DMS114 treated with DMSO at 0.1 percent for 48 hours (cell line): ENCODE results near the gene HECW1.

Experiments used
- DNase-seq: peaks from one replicate; lab custom pipeline; 2025; ENCODE audit not compliant: unreplicated experiment; lab: John Stamatoyannopoulos, UW

The HECW1 gene

DNA sequence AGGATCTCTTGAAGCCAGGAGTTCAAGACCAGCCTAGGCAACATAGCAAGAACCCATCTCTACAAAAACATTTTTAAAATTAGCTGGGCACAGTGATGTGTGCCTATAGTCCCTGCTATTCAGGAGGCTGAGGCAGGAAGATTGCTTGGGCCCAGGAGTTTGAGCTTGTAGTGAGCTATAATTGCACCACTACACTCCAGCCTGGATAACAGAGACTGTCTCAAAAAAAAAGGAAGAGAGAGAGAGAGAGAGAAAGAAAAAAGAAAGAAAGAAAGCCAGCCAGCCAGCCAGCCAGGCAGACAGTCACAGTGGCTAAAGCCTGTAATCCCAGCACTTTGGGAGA is 375.3 kb downstream of the HECW1 start:
- DNase-seq = no peak

DNA sequence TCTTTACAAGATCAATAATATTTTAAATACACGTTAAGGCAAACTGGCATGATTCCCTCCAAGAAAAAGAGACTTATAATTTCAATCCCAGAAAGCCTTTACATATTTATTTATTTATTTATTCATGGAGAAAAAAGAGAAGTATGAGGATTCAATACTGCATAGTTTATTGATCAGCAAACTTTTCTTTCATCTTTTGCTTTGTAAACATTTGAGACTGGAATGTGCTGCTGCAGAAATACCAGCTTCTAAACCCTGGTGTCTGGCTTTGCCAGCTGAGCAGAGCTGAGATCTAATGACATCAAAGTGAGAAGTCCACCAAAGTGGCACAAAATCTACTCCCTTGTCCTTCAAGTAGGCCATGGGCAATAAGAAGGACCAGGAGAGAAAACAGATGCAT is 376.8 kb downstream of the HECW1 start:
- DNase-seq = no peak

DNA sequence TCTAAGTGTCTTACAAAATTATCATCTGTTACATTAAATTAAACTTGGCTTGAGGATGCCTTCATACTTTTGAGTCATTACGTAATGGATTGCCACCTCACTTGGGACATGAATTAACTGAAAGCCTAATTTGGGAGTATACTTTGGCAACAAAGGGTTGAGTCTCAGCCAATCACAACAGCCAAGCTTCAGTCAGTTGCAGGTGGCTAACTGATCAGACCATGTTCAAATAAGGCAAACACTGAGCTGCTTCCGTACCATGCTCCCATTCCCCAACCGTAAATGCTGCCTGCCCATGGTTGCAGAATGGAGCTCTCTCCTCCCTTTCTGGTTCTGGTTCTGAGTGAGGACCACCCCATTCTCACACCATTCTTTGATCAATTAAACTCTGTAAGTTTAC is 377.6 kb downstream of the HECW1 start:
- no peak for DNase-seq

DNA sequence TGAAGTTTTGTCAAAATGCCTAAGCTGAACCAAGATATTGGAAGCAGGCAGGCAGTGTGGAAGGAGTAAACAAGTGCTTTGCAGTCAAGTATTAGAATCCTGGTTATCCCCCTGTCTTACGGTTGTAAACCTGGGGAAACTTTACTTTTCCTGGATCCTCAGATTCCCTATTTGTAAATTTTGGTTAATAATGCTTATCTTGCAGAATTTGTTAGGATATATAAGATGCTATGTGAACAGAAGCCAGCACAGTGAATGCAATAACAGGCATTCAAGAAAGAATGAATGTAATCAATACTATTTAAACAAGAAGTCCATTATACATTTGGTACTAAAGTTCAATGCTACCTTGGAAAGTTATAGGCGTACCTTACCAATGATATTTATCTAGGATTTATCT is 378.7 kb downstream of the HECW1 start:
- no peak for DNase-seq

DNA sequence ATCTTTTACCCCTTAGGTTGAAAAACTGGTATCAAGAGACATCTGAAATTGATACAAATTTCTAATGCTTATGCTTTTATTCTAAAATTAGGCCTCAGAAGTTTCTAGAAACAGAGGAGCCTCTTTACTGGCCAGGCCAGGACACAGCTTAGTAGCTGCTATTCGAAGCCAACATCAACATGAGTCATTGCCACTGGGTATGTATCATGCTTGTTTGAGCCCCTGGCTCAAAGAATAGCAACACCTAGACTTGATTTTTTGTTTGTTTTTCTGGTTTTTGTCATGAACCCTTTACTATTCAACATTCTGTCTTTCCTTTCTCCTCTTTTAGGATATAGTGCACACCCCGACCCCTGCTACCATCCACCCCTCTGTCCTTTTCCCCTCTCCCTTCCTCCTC is 379.5 kb downstream of the HECW1 start:
- no peak for DNase-seq

DNA sequence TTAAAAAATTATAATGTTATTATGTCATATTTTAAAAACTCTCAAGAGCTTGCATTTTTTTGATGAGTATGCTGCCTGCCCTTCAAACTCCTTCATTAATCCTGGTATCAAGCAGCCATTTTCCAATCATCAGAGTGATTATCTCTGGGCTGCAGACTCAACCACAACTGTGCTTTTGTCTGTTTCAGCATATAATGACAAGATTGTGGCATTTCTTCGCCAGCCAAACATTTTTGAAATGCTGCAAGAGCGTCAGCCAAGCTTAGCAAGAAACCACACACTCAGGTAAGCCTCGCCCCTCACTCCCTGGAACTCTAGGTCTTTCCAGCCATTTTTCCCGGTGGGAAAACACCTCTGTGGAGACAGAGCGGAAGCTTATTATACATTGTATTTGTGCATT is 380.4 kb downstream of the HECW1 start:
- no peak for DNase-seq

DNA sequence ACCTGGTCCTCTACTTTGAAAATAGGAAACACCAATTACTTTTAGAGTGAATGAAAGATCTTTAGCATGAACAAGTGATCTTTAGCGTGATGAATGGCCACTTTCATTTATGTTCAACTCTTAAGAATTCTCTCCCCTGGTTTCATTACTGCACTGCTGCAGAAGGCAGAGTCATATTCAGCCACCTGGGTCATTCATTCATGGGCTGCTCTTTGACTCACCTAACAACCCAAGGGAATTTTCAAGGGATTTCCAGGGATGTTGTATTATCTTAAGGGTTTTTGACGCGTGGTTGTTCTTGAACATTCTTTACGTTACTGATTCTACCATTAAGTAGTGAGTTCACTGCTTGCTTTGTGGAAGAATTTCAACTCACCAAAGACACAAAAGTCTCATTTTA is 383.1 kb downstream of the HECW1 start:
- no peak for DNase-seq

DNA sequence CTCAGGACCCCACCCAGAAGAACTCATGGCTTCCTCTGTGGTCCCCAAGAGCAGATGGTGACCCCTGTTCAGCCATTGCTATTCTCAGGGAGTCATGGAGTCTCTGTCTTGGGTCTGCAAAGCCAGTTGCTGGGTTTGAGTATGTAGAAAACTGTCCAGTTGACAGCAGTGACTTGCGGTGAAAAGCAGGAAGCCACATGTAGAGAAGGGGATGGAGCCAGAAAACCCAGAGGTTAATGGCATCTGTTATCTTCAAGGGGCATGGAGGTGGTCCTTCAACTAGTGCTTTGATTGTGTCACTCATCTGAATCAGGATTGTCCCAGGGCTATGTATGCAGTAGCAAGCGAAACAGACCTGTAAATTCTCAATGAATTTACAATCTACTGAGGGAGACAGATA is 384.1 kb downstream of the HECW1 start:
- DNase-seq = no peak

DNA sequence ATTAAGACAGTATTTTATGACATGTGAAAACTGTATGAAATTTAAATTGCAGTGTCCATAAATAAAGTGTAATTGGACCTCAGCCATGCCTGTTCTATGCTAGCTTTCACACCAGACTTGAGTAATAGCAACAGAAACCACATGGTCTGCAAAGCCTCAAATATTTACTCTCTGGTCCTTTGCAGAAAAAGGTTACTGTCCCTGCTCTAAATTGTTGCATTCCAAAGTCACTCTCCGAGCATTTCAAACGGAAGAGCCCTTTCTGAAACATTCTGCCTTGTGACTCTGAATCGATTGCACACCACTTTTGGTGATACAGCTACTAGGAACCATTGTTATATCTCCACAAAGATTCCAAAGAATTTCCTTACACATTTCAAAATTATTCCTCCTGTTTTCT is 389.4 kb downstream of the HECW1 start:
- DNase-seq = no peak

DNA sequence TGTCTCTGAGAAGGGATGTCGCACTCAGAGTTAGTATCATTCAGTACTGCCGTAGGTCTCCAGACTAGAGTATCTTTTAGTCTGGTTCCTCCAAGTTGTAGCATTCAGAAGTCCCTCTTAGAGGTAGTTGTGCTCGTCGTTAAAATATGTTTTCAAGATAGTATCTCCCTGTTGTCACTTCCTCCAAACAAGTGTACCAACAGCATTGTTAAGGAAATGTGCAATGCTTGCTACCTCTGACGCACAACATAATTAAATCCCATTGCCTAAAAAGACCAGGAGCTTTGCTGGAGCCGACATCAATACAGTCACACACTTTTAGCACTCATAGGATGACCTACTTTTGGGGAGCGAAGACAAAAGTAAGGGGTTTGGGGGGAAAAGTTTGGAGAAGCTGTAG is 390.5 kb downstream of the HECW1 start:
- no peak for DNase-seq

DNA sequence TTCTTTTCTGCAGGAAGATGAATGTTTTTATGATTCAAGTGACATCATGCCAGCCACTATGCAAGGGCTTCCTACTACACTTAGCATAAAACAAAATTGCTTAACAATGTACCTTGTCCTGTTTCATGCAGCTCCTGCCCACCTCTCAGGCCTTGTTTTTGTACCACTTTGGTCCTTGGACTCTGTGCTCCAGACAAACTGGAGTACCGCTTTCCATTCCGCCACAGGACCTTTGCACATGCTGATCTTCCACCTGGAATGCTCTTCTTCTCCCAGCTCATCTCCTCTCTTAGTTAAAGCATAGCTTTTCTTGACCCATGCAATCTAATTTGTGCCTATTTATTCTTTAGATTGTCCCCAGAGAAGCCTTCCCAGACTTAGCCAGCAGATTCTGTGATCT is 393.0 kb downstream of the HECW1 start:
- DNase-seq = no peak

DNA sequence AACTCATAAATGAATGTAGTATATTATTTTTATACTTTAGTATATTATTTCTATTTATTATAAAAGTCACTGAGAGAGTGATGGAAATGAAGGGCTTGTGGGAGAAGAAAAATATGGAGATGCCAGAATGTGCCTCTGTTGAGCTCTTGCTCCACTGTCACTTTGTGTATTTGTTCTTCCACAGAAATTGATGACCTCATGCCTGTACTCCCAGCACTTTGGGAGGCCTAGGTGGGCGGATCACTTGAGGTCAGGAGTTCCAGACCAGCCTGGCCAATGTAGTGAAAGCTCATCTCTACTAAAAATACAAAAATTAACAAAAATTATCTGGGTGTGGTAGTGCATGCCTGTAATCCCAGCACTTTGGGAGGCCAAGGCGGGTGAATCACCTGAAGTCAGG is 394.0 kb downstream of the HECW1 start:
- no peak for DNase-seq

DNA sequence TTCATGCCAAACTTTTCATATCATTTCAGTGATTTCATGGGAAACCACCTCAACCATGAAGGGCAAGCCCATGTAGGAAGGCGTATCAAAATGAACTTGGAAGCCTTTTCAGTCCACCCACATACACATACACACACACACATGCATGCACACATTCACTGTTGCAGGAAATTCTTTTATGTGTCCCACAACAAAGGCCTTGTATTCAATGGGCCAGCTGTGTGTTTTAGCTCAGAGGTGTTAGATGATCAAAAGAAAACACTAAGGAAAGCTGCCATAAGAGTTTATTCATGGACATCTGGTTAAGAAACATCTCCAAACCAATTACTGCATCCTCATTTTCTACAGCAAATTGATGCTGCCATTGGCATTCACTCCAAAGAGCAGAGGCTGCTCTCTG is 396.0 kb downstream of the HECW1 start:
- DNase-seq = no peak

DNA sequence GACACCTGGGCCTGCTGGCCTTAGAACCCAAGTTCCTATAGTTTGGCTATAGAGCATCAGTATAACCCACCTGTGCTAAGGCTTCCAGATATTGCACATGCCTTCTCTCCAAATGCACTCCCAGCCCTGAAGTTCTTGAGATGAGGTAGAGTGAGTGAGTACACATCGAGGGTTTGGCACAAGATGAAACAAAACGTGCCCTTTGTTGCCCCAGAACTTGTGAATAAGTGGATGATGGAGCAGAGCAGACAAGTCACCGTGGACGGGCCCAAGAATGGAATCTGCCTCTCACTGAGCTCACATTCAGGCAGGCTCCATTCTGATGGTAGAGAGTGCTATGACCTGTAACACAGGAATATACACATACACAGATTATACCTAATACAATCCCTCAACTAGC is 397.5 kb downstream of the HECW1 start:
- DNase-seq = no peak

DNA sequence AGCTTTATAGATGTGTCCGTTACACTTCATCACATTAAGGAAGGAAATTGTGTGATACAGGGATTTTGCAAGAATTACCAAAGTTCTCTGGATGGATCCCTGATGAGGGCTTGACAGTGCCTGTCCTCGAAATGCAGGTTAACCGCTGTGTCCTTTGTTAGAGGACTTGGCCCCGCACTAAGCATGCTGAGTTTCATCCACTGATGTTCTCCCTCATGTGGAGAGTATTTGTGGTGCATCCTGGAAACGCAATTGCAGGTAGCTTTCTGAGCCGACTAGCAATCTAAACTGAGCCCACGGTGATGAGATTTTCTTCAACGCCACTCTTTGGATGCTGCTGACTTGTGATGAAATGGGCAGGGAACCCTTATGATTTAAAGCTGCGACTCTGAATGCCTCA is 398.6 kb downstream of the HECW1 start:
- no peak for DNase-seq

DNA sequence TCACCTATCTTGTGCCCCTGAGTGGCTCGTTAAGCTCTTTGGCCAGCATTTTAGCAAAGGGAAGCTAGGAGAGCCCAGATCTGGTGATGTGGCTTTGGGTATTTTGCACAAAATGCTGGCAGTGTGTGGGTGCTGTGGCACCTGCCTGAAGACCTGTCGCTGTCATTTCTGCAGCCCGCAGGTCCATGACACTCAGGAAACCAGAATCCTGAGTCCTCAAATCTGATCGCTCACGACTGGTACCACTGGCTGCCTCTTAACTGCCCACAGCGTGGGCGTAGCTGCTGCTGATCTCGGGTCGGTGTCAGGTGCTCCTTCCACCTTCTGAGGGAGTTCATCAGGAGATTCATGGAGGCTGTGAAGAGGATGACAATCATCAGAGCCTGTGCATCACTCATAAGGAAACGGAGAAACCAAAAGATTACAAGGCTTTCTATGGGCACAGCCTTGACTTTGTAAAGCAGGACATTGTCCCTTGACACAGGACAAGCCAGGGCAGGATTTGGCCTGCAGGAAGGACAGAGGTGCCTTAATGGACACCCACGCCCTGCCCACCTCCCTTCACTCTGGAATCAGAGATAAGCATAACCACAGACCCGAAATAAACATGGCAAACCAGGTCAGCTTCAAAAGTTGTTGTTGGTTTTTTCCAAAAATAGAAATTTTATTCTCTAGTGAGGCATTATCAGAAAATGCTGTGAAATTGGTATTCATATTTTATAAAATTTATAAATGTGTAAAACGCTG is 399.5 kb downstream of the HECW1 start:
- no peak for DNase-seq

DNA sequence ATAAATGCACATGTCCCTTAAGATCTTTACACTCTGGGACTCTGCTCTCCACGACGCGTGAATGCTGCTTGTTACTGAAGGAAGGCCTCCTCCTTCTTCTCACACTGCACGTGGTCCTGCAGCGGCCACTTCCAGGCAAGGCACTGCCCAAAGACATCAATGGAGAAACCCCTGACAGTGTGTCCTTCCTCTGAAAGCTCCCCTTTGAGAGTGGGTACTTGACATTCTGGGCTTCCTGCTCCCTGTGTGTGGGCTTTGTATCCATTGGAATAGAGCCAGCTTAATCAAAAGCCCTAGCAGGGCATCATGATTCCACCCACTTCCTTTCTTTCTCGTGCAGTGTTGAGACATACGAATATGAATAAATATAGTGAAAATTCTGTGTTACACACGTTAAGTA is 400.8 kb downstream of the HECW1 start:
- DNase-seq = no peak

DNA sequence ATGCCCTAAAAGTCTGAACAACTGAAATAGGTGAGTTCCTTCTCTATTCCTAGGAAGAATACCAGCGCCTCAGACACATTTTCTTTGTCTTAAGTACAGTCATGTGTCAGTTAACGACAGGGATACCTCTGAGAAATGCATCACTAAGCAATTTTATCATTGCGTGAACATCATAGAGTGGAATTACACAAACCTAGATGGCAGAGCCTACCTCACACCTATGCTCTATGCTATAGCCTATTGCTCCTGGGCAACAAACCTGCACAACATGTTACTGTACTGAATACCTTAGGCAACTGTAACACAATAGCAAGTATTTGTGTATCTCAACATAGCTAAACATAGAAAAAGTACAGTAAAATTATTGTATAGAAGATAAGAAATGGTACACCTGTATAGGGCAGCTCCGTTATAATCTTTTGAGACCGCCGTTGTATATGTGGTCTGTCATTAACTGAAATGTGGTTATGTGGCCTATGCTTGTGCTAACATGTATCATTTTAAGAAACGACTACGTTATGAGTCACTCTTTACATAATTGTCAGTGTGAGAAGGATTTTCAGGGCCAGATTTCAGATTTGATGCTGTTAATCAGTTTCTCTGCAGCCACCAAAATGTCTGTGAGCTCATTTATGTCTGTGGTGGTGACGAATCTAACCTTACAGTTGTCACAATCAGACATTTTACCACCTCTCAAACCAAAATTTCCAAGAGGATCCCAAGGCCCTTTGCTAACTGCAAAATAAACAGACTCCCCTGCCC is 404.3 kb downstream of the HECW1 start:
- no peak for DNase-seq

DNA sequence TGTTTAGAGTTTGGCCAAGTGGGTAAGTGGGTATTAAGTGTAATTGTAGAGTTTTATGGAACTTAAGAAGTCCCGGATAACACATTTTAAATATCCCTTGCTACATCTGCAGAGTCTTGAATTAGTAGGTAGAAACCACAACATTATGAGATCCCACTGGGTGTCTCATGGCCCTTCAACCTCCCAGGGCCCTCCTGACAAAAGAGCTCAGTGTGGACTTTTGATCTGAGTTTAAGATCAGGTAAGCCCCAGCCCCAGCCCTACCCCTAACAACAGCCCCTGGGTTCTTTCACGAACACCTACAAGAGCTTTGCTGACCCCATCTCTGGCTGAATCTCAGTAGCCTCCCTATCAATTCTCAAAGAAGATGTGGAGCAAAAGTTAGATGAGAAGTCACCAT is 405.0 kb downstream of the HECW1 start:
- no peak for DNase-seq

DNA sequence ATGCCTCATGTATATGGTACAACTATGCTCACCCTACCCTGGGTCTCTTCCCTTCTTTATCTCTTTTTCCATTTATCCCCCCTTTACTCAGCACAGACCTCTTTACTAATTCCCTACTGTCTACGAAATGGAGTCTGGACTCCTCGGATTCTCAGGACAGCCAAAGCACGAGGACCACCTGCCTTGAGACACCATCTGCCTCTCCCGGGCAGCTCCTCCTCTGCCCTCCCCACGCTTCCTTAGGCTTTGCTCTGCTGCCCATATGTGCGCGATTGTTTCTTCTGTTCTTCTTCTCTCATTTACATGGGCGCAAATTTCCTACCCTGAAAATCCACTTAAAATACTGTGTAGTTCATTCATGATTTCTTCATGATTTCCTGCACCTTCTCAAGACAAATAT is 407.8 kb downstream of the HECW1 start:
- DNase-seq = no peak

DNA sequence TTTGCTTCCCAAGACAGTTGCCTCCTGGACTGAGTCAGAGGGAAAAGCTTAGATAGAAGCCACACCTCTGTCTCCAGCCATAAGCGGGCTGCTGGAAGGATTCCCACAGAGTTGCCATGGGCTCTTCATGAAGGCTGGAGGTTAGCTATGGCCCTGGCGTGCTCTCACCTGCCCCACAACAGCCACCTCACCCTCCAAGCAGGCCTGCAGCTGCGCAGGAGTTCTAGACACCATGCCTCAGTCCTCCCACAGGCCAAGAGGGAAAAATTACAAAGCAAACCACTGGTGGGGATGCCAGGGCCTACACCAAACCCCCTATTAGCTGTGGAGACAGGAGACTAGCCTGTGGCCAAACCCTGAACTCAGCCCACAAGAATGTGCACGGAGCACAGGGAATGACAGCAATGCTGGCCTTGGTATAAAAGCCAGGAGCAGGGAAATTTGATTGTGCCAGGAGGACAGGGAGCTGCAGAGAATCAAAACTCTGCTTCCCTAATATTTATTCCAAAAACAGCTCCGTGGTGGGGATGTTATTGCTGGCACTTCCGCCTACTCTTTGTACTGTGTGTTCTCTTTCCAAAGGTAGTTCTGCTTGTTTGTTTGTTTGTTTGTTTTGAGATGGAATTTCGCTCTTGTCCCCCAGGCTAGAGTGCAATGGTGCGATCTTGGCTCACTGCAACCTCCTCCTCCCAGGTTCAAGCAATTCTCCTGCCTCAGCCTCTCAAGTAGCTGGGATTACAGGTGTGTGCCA is 410.1 kb downstream of the HECW1 start:
- DNase-seq = no peak
